D721Med (cell line): Measurements from ENCODE around the gene KIAA1586.
"Not testable (repeated sequence)": the region's sequence is repeated elsewhere in the genome, so short reads cannot be mapped to it uniquely, and the experiment has no call there.

ENCODE experiments used
- DNase-seq: peaks from one replicate; pipeline ENCODE4 v3.0.0; 2011; ENCODE audit warnings: low spot score; ENCODE audit not compliant: insufficient read length
- FAIRE-seq: peaks from 2 replicates; lab custom pipeline; 2011; peaks lifted over from hg19 to GRCh38; lab: Jason Lieb, UNC
- TF ChIP-seq, protein P1 (sequence below): IDR thresholded peaks from 2 replicates; pipeline ENCODE4 v1.5.1; 2012; ENCODE audit warnings: mild to moderate bottlenecking, control low read depth; ENCODE audit not compliant: insufficient read depth; ENCODE audit errors: missing control alignments

Gene KIAA1586

DNA sequence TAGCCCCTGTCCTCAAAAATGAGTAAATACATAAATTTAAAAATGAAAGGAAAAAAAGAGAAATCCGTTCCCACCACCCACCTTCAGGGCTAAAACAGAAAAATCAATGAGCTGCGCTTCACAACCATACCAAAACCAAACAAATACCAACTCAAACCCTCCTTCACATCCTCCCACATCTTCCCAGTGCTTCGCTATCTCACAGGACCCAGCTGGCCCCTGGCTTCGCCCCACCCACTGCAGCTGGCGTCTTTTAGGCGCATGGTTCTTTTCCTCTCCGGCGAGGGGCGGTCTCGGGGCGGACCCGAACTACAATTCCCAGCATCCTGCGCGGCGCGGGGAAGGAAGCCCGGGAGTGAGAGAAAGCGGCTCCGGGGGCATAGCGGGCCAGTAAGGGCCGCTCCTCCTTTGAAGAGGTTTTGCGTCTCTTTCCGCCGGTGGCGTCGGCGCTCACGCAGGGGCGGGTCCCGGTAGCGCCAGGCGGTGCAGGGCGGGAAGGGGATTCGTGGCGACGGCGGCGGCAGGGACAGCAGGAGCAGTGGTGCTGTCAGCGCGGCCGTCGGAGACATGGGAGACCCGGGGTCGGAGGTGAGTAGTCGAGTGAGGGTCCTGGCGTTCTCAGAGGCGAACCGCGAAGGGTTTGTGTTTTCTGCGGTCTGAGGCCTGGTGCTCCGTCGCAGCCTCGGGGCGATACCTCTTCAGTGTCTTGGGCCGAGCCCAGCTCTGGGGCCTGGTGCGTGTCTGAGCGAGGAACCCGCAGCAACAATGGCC lies 43.4 kb downstream of the KIAA1586 start, which contains the start of gene ZNF451:
Gene ZNF451, plus strand, starts transcription at position 502 of the 771 bp plus-strand sequence. Its CDS starts 66 bp downstream, at position 568.
- TF ChIP-seq, protein P1, sequence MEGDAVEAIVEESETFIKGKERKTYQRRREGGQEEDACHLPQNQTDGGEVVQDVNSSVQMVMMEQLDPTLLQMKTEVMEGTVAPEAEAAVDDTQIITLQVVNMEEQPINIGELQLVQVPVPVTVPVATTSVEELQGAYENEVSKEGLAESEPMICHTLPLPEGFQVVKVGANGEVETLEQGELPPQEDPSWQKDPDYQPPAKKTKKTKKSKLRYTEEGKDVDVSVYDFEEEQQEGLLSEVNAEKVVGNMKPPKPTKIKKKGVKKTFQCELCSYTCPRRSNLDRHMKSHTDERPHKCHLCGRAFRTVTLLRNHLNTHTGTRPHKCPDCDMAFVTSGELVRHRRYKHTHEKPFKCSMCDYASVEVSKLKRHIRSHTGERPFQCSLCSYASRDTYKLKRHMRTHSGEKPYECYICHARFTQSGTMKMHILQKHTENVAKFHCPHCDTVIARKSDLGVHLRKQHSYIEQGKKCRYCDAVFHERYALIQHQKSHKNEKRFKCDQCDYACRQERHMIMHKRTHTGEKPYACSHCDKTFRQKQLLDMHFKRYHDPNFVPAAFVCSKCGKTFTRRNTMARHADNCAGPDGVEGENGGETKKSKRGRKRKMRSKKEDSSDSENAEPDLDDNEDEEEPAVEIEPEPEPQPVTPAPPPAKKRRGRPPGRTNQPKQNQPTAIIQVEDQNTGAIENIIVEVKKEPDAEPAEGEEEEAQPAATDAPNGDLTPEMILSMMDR, result no peak
- no peak for FAIRE-seq
- DNase-seq, result peak; percentile 39

DNA sequence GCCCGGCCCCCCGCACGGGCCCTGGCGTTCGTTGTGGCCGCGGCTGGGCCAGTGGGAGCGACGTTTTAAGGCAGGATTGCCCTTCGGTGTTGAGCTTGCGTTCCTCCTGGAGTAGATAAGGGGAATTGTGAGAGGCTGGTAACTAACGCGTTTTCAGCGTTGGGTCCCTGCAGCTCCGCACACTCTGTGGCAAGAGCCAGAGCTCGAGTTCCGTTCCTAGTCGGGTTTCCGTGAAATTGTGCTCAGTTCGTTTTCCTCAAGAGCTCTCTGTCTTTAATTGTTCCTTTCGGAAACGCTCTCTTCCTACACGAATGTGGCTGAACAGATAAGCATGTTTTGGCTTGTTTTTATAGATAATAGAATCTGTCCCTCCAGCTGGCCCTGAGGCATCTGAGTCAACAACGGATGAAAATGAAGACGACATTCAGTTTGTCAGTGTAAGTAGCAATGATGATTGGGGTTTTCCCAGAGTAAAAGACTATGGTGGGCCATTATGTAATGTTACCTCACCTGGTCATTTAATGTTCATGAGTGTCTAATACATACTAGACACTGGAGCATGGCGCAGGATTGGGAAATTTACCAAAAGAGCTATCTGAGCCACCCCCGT lies 44.1 kb downstream of the KIAA1586 start:
- not testable (repeated sequence) for DNase-seq
- peak; percentile 56 for FAIRE-seq

DNA sequence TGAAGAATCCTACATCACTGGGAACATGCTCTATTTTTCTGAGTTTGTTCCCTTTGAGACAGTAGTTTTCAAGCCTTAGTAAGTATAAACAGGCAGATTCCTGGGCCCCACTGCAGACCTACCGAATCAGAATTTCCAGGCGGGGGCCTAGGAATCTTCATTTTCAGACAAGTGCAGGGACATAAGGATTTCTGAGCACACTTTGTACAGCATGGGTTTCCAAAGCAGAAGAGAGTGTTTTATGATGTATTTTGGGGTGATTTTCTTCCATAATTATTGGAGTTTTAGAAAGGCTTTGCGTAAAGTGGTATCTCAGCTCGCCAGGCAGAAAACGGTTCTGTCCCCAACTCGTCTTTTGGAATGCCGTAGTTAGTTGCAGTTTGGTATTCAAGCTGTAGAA lies 44.9 kb downstream of the KIAA1586 start:
- FAIRE-seq, result not testable (repeated sequence)

GRCh38 chr6:57094689-57095088 lies 48.2 kb downstream of the KIAA1586 start:
- TF ChIP-seq, protein P1, result no peak
- FAIRE-seq, result no peak
- DNase-seq, result no peak

More for the DNA sequence above, 44.9 kb downstream of the KIAA1586 start:
- not testable (repeated sequence) for DNase-seq

GRCh38 chr6:57097596-57097995 lies 51.1 kb downstream of the KIAA1586 start:
- FAIRE-seq (no peak), DNase-seq (no peak)
- TF ChIP-seq, protein P1, result no peak

DNA sequence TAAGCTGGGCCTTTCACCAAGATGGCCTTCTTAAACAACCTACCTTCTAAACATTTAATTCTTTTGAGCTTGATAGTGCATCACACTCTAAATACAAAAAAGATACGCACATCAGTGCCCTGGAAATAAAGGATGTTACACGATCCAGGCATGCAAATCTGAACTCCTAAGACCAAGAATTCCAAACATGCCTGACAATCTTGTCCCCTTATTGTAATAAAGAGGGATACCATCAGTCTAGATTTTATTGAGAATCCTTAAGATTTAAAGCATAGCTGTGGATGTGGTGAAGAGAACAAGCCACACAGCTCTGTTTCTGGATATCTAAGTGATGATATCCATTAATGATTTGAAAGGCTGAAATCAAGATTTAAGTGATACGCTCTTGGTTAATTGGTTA lies 56.5 kb downstream of the KIAA1586 start:
- FAIRE-seq, result no peak
- TF ChIP-seq, protein P1, result no peak
- no peak for DNase-seq

- TF ChIP-seq, protein P1, result no peak
- DNase-seq (no peak), FAIRE-seq (no peak)
Measured at GRCh38 chr6:57104336-57104735, 57.8 kb downstream of the KIAA1586 start.
